Measurements from ENCODE around the gene HSPB6.

GRCh38 chr19:35775298-35776101, 18.7 kb upstream of the HSPB6 start, which contains the start of gene ARHGAP33:
- TF ChIP-seq CTCF (IDR thresholded peaks at IDR 0.05; ENCODE audit: insufficient read depth, low read length), result no peak
- no peak for TF ChIP-seq POLR2AphosphoS5 (IDR thresholded peaks at IDR 0.05; ENCODE audit: low read depth)

Data from HL-60 (cell line).